B cell (primary cell): ENCODE data around the gene RGS17. TPM values are rescaled to one million over a fixed set of nuclear protein-coding genes. Genes with fewer than 3 reads are reported as not detected.

Experiments
- ATAC-seq: fragments of 200-7000 bp; cut with Tn5 transposase; one replicate; pipeline ENCODE4 v1.10.0; 2021; ENCODE audit warnings: low read depth, mild to moderate bottlenecking, moderate number of reproducible peaks, moderate library complexity
- CTCF ChIA-PET: fragments of 350-600 bp; sonication (Branson Sonifier 250); formaldehyde crosslinking; loops from one replicate; lab custom pipeline; 2021; ENCODE audit warnings: antibody characterized with exemption, inconsistent platforms; lab: Charles Lee
- POLR2A ChIA-PET: fragments of 350-600 bp; sonication (Branson Sonifier 250); formaldehyde crosslinking; loops from one replicate; lab custom pipeline; 2021; ENCODE audit warnings: antibody characterized with exemption; lab: Charles Lee
- DNase-seq: peaks from one replicate; pipeline ENCODE4 v3.0.0; 2013
- H2AFZ ChIP-seq: 2 replicates; pipeline ENCODE4 v1.6.1; 2012; ENCODE audit warnings: mild to moderate bottlenecking, low read depth, low read length; ENCODE audit not compliant: insufficient read depth, poor library complexity, severe bottlenecking
- H3K27ac ChIP-seq, 2 donors: 1 replicate in 1 of 2; 2 replicates in 1 of 2; pipeline ENCODE4 v1.5.1; 2012 to 2013; ENCODE audit warnings: low read length in 2 of 2, mild to moderate bottlenecking in 2 of 2, moderate library complexity in 1 of 2
- H3K27me3 ChIP-seq, 4 experiments: fragments of 200-600 bp in 1 of 4; sonication (generic) in 1 of 4; replicated peaks in 1 of 4; 1 replicate in 2 of 4; 2 replicates in 2 of 4; pipeline versions ENCODE4 v1.6.1 to v1.7.0; 2013 to 2016; ENCODE audit warnings: low read length in 3 of 4, mild to moderate bottlenecking in 2 of 4, mixed read lengths in 1 of 4, moderate library complexity in 1 of 4; ENCODE audit not compliant: insufficient read depth in 4 of 4, control insufficient read depth in 3 of 4; ENCODE audit errors: control extremely low read depth in 1 of 4
- H3K36me3 ChIP-seq, 2 experiments: replicated peaks in 1 of 2; 1 replicate in 1 of 2; 2 replicates in 1 of 2; pipeline versions ENCODE4 v1.6.1 to v1.7.1; 2013; ENCODE audit warnings: low read length in 1 of 2; ENCODE audit not compliant: insufficient read depth in 2 of 2, control insufficient read depth in 1 of 2; ENCODE audit errors: control extremely low read depth in 1 of 2, extremely low read depth in 1 of 2
- H3K4me1 ChIP-seq, 2 donors: fragments of 200-600 bp in 1 of 2; sonication (generic) in 1 of 2; 1 replicate in 1 of 2; 2 replicates in 1 of 2; pipeline versions ENCODE4 v1.5.1 to v1.6.1; 2013 to 2017; ENCODE audit warnings: low read length in 2 of 2; ENCODE audit not compliant: control insufficient read depth in 2 of 2, insufficient read depth in 2 of 2
- H3K4me2 ChIP-seq: replicated peaks from 2 replicates; pipeline ENCODE3; 2012; ENCODE audit warnings: mild to moderate bottlenecking, low read depth, low read length; ENCODE audit not compliant: poor library complexity, severe bottlenecking
- H3K4me3 ChIP-seq, 5 experiments: fragments of 200-600 bp in 1 of 5; sonication (generic) in 1 of 5; 1 replicate in 3 of 5; 2 replicates in 2 of 5; pipeline versions ENCODE4 v1.5.1 to v1.7.0; 2011 to 2016; ENCODE audit warnings: low read length in 4 of 5, mild to moderate bottlenecking in 4 of 5, low read depth in 2 of 5, control low read depth in 1 of 5, moderate library complexity in 1 of 5; ENCODE audit not compliant: insufficient read depth in 1 of 5; ENCODE audit errors: control extremely low read depth in 1 of 5, extremely low read depth in 1 of 5
- H3K79me2 ChIP-seq: fragments of 200-600 bp; sonication (generic); one replicate; pipeline ENCODE4 v1.6.0; 2016; ENCODE audit warnings: low read length; ENCODE audit not compliant: control insufficient read depth, insufficient read depth
- H3K9ac ChIP-seq: fragments of 200-600 bp; sonication (generic); 2 replicates; pipeline ENCODE4 v1.6.1; 2017; ENCODE audit warnings: mild to moderate bottlenecking, low read length, moderate library complexity
- H3K9me3 ChIP-seq, 3 donors: one replicate each; pipeline versions ENCODE4 v1.6.1 to v1.7.1; 2013; ENCODE audit warnings: low read length in 2 of 3; ENCODE audit not compliant: control insufficient read depth in 2 of 3, insufficient read depth in 1 of 3; ENCODE audit errors: control extremely low read depth in 1 of 3
- H4K20me1 ChIP-seq: 2 replicates; pipeline ENCODE4 v1.6.0; 2012; ENCODE audit warnings: mild to moderate bottlenecking, low read length; ENCODE audit not compliant: insufficient read depth, control insufficient read depth, poor library complexity, severe bottlenecking
- H3K27ac Mint-ChIP-seq: one replicate; pipeline ENCODE4 v1.8.0; 2021; ENCODE audit warnings: mixed read lengths
- H3K27me3 Mint-ChIP-seq: one replicate; pipeline ENCODE4 v1.8.0; 2021; ENCODE audit warnings: mixed read lengths
- H3K4me1 Mint-ChIP-seq: one replicate; pipeline ENCODE4 v1.8.0; 2021; ENCODE audit warnings: mixed read lengths
- H3K4me3 Mint-ChIP-seq: one replicate; pipeline ENCODE4 v1.8.0; 2021; ENCODE audit warnings: mixed read lengths
- H3K9me3 Mint-ChIP-seq: one replicate; pipeline ENCODE4 v1.8.0; 2022; ENCODE audit warnings: mixed read lengths; ENCODE audit not compliant: insufficient read depth
- EZH2 ChIP-seq: IDR thresholded peaks from 2 replicates; pipeline ENCODE4 v1.6.1; 2012; ENCODE audit warnings: borderline replicate concordance, low read depth, mild to moderate bottlenecking, moderate library complexity, low read length; ENCODE audit not compliant: insufficient read depth, poor library complexity, severe bottlenecking
- WGBS: methylation state at CpG from one replicate; pipeline ENCODE4 v1.1.5; 2013; ENCODE audit warnings: missing lambda C conversion rate; ENCODE audit not compliant: insufficient coverage; 5-methylcytosine and 5-hydroxymethylcytosine counted together
- intact Hi-C: fragments of 100-400 bp; cut with micrococcal nuclease; formaldehyde crosslinking; loops from one replicate; pipeline ENCODE4 v1.10.0; 2022
- polyA plus RNA-seq: library from polyadenylated mRNA; depleted of rRNA; stranded (reverse); fragments of >200 nt; gene quantifications from 2 replicates; pipeline ENCODE4 v1.2.3, GENCODE V29; 2012
- total RNA-seq, 2 donors: library from RNA; stranded (reverse); fragments of 120-200 nt in 1 of 2; gene quantifications; 1 replicate in 1 of 2; 2 replicates in 1 of 2; pipeline versions ENCODE4 v1.2.3 to v1.2.4, GENCODE V29; 2013 to 2022
- TF ChIP-seq, protein P1 (sequence below): fragments of 200-600 bp; IDR thresholded peaks from one replicate; pipeline ENCODE4 v1.8.0; 2022; ENCODE audit warnings: antibody characterized with exemption, mild to moderate bottlenecking

Gene RGS17
- total and polyA plus RNA-seq, 2 donors (not counting 1 experiment from before 2014, with no cell fraction given): not detected

GRCh38 chr6:153002613-153003365 is 128.3 kb downstream of the RGS17 start, which contains the start of gene MTRF1L:
TSS of gene MTRF1L (minus strand) at chr6:153002709. CDS start at chr6:153002685, 24 bp downstream.
- TF ChIP-seq, protein P1, sequence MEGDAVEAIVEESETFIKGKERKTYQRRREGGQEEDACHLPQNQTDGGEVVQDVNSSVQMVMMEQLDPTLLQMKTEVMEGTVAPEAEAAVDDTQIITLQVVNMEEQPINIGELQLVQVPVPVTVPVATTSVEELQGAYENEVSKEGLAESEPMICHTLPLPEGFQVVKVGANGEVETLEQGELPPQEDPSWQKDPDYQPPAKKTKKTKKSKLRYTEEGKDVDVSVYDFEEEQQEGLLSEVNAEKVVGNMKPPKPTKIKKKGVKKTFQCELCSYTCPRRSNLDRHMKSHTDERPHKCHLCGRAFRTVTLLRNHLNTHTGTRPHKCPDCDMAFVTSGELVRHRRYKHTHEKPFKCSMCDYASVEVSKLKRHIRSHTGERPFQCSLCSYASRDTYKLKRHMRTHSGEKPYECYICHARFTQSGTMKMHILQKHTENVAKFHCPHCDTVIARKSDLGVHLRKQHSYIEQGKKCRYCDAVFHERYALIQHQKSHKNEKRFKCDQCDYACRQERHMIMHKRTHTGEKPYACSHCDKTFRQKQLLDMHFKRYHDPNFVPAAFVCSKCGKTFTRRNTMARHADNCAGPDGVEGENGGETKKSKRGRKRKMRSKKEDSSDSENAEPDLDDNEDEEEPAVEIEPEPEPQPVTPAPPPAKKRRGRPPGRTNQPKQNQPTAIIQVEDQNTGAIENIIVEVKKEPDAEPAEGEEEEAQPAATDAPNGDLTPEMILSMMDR: no peak
- TF ChIP-seq EZH2: no peak
- ATAC-seq: peak; percentile 86
- Mint-ChIP-seq H3K27ac (peak within 1 kb of the TSS; percentile 96), H3K4me3 (peak within 1 kb of the TSS; percentile 100), H3K4me1 (peaks cover 41% of the 10 kb centered on the region), H3K27me3 (no peaks in the 10 kb centered on the region), H3K9me3 (no peaks in the 10 kb centered on the region)
- H3K4me1 ChIP-seq: peaks cover 20 to 25% of the 10 kb centered on the region in 2 donors
- peak within 1 kb of the TSS; percentile 72 to 89 for H3K27ac ChIP-seq
- POLR2A ChIA-PET: no interaction called here
- peak within 1 kb of the TSS; percentile 81 for H2AFZ ChIP-seq
- H3K79me2 ChIP-seq: peaks cover 41% of the 10 kb centered on the region
- H3K27me3 ChIP-seq: no peaks in the 10 kb centered on the region
- CTCF ChIA-PET: no interaction called here
- H3K9me3 ChIP-seq: no peaks in the 10 kb centered on the region
- peaks cover 12% of the 10 kb centered on the region for H4K20me1 ChIP-seq
- H3K4me2 ChIP-seq: peak within 1 kb of the TSS; percentile 70
- H3K4me3 ChIP-seq: peak within 1 kb of the TSS; percentile 71 to 94 (median 82)
- peaks cover 1 to 4% of the 10 kb centered on the region in 2 experiments for H3K36me3 ChIP-seq
- WGBS: under 1% methylated on average over 43 of the region's 52 CpGs
- DNase-seq: peak; percentile 91
- peak within 1 kb of the TSS; percentile 69 for H3K9ac ChIP-seq
- intact Hi-C loops: loop anchor here (2.0 kb wide), 2 partner anchors 20 to 1612 kb away; partner anchors contain the start of genes FBXO5 and ZBTB2
